GM23338 (cell line): ENCODE data around the gene MRPS21.

ENCODE experiments used
- CTCF ChIP-seq, 2 experiments: fragments of 200-600 bp in 1 of 2; sonication (generic) in 1 of 2; conservative IDR thresholded peaks; 2 replicates each; pipeline versions ENCODE4 v1.5.1 to v1.6.1; 2016 to 2017; ENCODE audit warnings: antibody characterized with exemption in 2 of 2, low read depth in 2 of 2, mild to moderate bottlenecking in 2 of 2, moderate library complexity in 1 of 2
- EZH2phosphoT487 ChIP-seq: fragments of 200-600 bp; sonication (generic); IDR thresholded peaks from one replicate; pipeline ENCODE4 v1.8.1; 2018; ENCODE audit warnings: antibody characterized with exemption; ENCODE audit not compliant: unreplicated experiment
- JUNB ChIP-seq: IDR thresholded peaks from one replicate; pipeline ENCODE4 v1.6.1; 2016; ENCODE audit warnings: antibody characterized with exemption; ENCODE audit not compliant: unreplicated experiment
- POLR2AphosphoS5 ChIP-seq: IDR thresholded peaks from 2 replicates; pipeline ENCODE4 v1.6.1; 2016; ENCODE audit warnings: antibody characterized with exemption, low read depth
- REST ChIP-seq: IDR thresholded peaks from one replicate; pipeline ENCODE4 v1.6.1; 2018; ENCODE audit warnings: antibody characterized with exemption; ENCODE audit not compliant: unreplicated experiment

- TF ChIP-seq EZH2phosphoT487 (no peak), CTCF (conservative IDR thresholded peaks at IDR 0.05; ENCODE audit: low read depth in 2 of 2) (no peak), REST (no peak), POLR2AphosphoS5 (no peak), JUNB (no peak)
Measured at GRCh38 chr1:150322310-150322709, 28.6 kb downstream of the MRPS21 start.
